ENCODE measurements around the gene CCDC174. TPM values are rescaled to one million over a fixed set of nuclear protein-coding genes. Genes with fewer than 3 reads are reported as not detected.

Gene CCDC174
- total RNA-seq, 1 donor from 2014 or later = 18.6 TPM

GRCh38 chr3:14625443-14625842 lies 26.1 kb upstream of the CCDC174 start:
- Mint-ChIP-seq H3K36me3 (ENCODE audit: low read depth) (no peaks in the 10 kb centered on the region), H3K27me3 (ENCODE audit: low read depth) (peaks cover 2% of the 10 kb centered on the region), H3K4me1 (ENCODE audit: low read depth) (peaks cover 6% of the 10 kb centered on the region), H3K9me3 (ENCODE audit: low read depth) (peaks cover 7% of the 10 kb centered on the region), H3K27ac (ENCODE audit: unreplicated experiment) (no peak overlapping the region), H3K4me3 (ENCODE audit: unreplicated experiment) (no peak overlapping the region)
- DNase-seq (ENCODE audit: low spot score) = no peak
- TF ChIP-seq, protein P1, sequence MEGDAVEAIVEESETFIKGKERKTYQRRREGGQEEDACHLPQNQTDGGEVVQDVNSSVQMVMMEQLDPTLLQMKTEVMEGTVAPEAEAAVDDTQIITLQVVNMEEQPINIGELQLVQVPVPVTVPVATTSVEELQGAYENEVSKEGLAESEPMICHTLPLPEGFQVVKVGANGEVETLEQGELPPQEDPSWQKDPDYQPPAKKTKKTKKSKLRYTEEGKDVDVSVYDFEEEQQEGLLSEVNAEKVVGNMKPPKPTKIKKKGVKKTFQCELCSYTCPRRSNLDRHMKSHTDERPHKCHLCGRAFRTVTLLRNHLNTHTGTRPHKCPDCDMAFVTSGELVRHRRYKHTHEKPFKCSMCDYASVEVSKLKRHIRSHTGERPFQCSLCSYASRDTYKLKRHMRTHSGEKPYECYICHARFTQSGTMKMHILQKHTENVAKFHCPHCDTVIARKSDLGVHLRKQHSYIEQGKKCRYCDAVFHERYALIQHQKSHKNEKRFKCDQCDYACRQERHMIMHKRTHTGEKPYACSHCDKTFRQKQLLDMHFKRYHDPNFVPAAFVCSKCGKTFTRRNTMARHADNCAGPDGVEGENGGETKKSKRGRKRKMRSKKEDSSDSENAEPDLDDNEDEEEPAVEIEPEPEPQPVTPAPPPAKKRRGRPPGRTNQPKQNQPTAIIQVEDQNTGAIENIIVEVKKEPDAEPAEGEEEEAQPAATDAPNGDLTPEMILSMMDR (IDR thresholded peaks at IDR 0.05) = no peak

- TF ChIP-seq, protein P1 (IDR thresholded peaks at IDR 0.05) = no peak
- Mint-ChIP-seq H3K27me3 (ENCODE audit: low read depth) (peaks cover 4% of the 10 kb centered on the region), H3K4me1 (ENCODE audit: low read depth) (peaks cover 6% of the 10 kb centered on the region), H3K4me3 (ENCODE audit: unreplicated experiment) (no peak overlapping the region), H3K9me3 (ENCODE audit: low read depth) (peaks cover 7% of the 10 kb centered on the region), H3K27ac (ENCODE audit: unreplicated experiment) (no peak overlapping the region), H3K36me3 (ENCODE audit: low read depth) (no peaks in the 10 kb centered on the region)
- DNase-seq (ENCODE audit: low spot score) = no peak
Observed at GRCh38 chr3:14627815-14628214, 23.7 kb upstream of the CCDC174 start.

- Mint-ChIP-seq H3K4me3 (ENCODE audit: unreplicated experiment) (no peak overlapping the region), H3K27ac (ENCODE audit: unreplicated experiment) (no peak overlapping the region), H3K27me3 (ENCODE audit: low read depth) (peaks cover 4% of the 10 kb centered on the region), H3K36me3 (ENCODE audit: low read depth) (no peaks in the 10 kb centered on the region), H3K4me1 (ENCODE audit: low read depth) (peaks cover 6% of the 10 kb centered on the region), H3K9me3 (ENCODE audit: low read depth) (peaks cover 7% of the 10 kb centered on the region)
- TF ChIP-seq, protein P1 (IDR thresholded peaks at IDR 0.05) = no peak
- DNase-seq (ENCODE audit: low spot score) = no peak
Observed at GRCh38 chr3:14628406-14628805, 23.2 kb upstream of the CCDC174 start.

GRCh38 chr3:14630404-14631100 lies 21.0 kb upstream of the CCDC174 start:
- peaks cover 1% of the 10 kb centered on the region for H3K36me3 Mint-ChIP-seq (ENCODE audit: low read depth)
- H3K27ac Mint-ChIP-seq (ENCODE audit: unreplicated experiment) = no peak overlapping the region
- H3K4me1 Mint-ChIP-seq (ENCODE audit: low read depth) = peaks cover 6% of the 10 kb centered on the region
- H3K27me3 Mint-ChIP-seq (ENCODE audit: low read depth) = peaks cover 10% of the 10 kb centered on the region
- no peak for DNase-seq (ENCODE audit: low spot score)
- peaks cover 7% of the 10 kb centered on the region for H3K9me3 Mint-ChIP-seq (ENCODE audit: low read depth)
- no peak overlapping the region for H3K4me3 Mint-ChIP-seq (ENCODE audit: unreplicated experiment)
- TF ChIP-seq, protein P1 (IDR thresholded peaks at IDR 0.05) = no peak

- DNase-seq (ENCODE audit: low spot score) = no peak
- Mint-ChIP-seq H3K9me3 (ENCODE audit: low read depth) (peaks cover 7% of the 10 kb centered on the region), H3K27ac (ENCODE audit: unreplicated experiment) (no peak overlapping the region), H3K4me1 (ENCODE audit: low read depth) (peaks cover 6% of the 10 kb centered on the region), H3K4me3 (ENCODE audit: unreplicated experiment) (no peak overlapping the region), H3K27me3 (ENCODE audit: low read depth) (peaks cover 12% of the 10 kb centered on the region), H3K36me3 (ENCODE audit: low read depth) (peaks cover 1% of the 10 kb centered on the region)
- TF ChIP-seq, protein P1 (IDR thresholded peaks at IDR 0.05) = no peak
Observed at GRCh38 chr3:14631101-14631497, 20.5 kb upstream of the CCDC174 start.
